NCI-H2029 treated with DMSO at 0.1 percent for 48 hours (cell line): Measurements from ENCODE around the gene SENP7.
"Not testable (repeated sequence)": the region's sequence is repeated elsewhere in the genome, so short reads cannot be mapped to it uniquely, and the experiment has no call there.

ENCODE experiments used
- DNase-seq: peaks from one replicate; lab custom pipeline; 2025; lab: John Stamatoyannopoulos, UW

Gene SENP7

DNA sequence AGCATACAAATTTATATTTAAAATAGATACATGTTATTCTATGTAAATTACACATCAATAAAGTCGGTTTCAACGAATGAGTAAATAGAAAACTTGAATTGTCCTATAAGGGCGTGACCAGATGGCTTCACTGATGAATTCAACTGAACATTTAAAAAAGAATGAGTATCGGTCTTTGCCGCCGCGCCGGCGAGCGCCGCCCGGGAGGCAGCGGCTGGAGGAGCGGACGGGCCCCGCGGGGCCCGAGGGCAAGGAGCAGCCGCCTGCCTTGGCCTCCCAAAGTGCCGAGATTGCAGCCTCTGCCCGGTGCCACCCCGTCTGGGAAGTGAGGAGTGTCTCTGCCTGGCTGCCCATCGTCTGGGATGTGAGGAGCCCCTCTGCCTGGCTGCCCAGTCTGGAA, 74.4 kb downstream of the SENP7 start:
- DNase-seq: not testable (repeated sequence)

- DNase-seq: no peak
These were observed 79.4 kb downstream of the SENP7 start for GRCh38 chr3:101433652-101434051.

DNA sequence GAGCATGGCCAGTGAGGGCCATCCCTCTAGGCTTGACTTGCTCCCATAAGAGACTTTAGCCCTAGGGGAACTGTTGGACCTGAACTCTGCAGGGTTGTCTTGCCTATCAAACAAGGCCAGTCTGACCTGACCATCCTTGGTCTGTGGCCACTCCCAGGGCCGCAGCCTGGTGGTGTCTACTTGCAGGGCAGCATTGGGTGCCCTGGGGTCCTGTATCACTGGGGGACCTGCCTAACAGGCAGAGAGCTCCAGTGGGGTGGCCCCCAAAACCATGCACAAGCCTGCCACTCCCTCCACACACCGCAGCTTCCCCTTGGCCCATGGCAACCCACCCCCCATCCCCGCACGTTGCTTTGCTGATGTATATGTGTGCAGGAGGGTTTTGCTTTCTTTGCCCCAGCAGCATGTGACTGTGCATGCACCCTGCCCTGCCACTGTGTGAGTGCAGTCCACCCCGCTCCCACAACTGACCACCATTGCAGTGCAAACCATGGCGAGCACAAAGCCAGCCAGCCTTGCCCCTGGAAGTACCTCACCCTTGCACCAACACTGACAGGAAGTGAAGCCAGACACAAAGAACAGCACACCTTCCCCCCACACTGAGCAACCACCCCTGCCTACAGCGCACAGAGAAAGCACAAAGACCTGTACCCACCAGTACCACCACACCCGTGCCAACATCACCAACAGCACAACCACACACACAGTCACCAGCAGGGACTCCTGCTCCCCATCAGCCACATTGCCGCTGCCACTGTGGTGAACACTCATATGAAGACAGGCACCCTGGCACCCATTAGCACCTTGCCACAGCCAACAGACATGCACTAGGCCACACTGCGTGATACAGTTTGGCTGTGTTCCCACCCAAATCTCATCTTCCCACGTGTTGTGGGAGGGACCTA, 88.8 kb downstream of the SENP7 start:
- no peak for DNase-seq

- no peak for DNase-seq
These were observed 94.2 kb downstream of the SENP7 start for GRCh38 chr3:101418851-101419250.

GRCh38 chr3:101414121-101414520, 98.9 kb downstream of the SENP7 start:
- DNase-seq: peak; percentile 9

GRCh38 chr3:101413656-101414055, 99.4 kb downstream of the SENP7 start:
- no peak for DNase-seq

DNA sequence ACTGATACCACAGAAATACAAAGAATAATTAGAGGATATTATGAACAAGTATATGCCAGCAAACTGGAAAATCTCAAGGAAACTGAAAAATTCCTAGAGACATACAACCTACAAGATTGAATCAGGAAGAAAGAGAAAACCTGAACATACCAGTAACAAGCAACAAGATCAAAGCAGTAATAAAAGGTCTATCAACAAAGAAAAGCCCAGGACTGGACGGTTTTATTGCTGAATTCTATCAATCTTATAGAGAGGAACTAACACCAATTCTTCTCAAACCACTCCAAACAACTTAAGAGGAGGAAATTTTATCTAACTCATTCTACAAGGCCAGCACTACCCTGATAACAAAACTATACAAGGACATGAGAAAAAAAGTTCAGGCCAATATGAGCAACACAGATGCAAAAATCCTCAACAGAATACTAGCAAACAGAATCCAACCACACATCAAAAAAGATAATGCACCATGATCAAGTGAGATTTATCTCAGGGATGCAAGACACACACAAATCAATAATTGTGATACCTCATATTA, 121.5 kb downstream of the SENP7 start:
- DNase-seq: no peak

GRCh38 chr3:101388706-101389105, 124.3 kb downstream of the SENP7 start:
- no peak for DNase-seq

GRCh38 chr3:101387351-101387750, 125.7 kb downstream of the SENP7 start:
- DNase-seq: no peak

DNA sequence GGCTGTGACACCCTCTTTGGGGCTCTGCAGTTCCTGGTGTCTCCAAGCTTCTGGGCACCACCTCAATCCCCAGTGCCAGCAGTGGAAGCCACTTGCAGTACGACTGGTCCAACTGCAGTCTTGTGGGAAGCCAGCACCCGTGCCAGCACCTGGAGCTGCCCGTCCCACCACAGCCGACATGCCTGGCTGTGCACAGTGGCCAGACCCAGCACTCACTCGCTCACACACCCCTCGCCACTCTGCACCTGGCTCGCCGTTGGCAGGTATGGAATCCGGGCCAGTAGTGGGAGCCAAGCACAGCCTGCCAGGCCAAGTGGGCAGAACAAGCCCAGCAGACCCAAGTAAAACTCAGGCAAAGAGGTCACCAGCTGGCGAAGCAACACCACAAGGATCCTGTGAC, 128.6 kb downstream of the SENP7 start:
- DNase-seq: no peak

DNA sequence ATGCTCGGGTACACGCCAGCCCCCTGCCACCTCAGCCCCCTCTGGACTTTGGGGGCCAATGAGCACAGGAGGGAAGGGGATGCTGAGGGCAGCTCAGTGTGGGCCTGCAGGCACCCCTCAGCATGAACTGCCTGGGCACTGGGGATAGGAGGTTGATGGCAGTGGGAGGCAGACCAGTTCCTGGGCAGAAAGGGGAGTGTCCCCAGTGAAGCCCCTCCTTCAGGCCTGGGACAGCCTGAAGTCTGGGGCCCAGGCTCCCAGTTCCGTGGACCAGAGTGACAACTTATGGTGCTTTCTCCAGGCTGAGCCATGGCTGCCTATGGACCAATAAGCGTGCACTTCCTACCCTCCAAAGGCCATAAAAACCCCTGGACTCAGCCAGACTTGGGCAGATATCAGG, 129.4 kb downstream of the SENP7 start:
- no peak for DNase-seq

GRCh38 chr3:101383156-101383575, 129.8 kb downstream of the SENP7 start:
- DNase-seq: no peak

DNA sequence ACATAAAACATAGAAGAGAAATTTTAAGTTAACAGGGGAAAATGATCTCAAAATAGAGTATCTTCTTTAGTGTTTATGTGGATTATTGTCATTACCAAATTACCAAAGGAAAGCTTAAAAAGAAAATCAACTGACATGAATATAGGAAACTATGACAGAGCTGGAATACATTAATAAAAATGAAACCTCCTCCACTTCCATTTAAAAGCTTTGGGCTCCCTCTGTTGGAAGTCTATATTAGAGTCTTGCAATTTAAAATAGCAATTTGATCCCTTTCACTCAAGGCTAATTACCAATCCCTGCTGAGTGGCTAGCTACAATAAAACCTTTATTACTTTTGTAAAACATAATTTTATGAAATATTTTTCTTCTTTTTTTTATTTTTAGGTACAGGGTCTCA, 131.2 kb downstream of the SENP7 start:
- peak; percentile 28 for DNase-seq

DNA sequence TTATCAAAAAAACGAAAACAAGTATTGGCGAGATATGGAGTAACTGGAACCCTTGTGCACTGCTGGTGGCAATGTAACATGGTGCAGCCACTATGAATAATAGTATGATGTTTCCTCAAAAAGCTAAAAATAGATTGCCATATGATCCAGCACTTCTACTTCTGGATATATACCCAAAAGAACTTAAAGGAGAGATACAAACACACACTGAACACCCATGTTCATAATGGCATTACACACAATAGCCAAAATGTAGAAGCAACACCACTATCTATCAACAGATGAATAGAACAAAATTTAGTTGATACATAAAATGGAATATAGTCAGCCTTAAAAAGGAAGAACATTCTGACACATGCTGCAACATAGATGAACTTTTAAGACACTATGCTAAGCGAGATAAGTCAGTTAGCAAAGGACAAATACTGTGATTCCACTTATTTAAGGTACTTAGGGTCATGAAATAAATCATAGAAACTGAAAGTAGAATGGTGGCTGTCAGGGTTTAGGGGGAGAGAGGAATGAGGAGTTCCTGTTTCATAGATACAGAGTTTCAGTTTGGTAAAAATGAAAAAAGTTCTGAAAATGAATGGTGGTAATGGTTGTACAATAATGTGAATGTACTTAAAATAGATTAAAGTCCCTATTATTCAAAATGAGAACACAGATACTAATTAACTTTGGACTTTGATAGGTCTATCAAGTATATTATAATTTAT, 133.2 kb downstream of the SENP7 start:
- DNase-seq: no peak

GRCh38 chr3:101377796-101378195, 135.2 kb downstream of the SENP7 start:
- no peak for DNase-seq

- DNase-seq: no peak
These were observed 135.8 kb downstream of the SENP7 start for GRCh38 chr3:101377209-101377608.

- no peak for DNase-seq
These were observed 137.4 kb downstream of the SENP7 start for GRCh38 chr3:101375586-101375985.

DNA sequence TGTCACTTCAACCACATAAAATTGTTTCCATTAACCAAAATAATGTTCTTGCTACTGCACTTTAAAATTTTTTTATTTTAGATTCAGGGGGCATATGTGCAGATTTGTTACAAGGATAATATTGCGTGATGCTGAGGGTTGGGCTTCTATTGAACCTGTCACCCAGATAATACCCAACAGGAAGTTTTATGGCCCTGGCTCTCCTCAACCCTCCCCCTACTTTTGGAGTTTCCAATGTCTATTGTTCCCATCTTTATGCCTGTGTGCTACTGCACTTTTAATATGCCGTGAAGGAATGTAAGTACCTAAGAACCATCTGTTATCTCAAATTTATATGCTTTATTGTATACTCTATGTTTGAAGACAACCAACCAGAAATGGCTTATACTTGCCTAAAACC, 150.6 kb downstream of the SENP7 start:
- no peak for DNase-seq

DNA sequence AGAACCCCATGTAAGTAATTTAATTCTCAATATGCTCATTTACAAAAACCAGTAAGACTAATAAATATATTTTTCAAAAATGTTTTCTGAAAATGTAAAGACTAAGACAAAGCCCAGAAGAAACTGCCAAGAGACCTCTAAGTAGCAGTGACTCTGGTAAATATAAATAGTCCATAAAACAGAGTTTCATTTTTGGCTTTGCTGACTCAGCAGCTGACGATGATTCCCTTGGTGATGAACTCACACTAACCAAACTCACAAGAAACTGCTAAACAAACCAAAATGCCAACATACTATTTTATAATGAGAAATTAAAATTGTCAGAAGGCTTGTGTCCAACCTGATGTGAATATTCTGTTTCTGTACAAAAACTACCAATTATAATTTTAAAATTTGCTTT, 161.2 kb downstream of the SENP7 start:
- no peak for DNase-seq

- no peak for DNase-seq
These were observed 172.4 kb downstream of the SENP7 start for GRCh38 chr3:101340591-101340990.

DNA sequence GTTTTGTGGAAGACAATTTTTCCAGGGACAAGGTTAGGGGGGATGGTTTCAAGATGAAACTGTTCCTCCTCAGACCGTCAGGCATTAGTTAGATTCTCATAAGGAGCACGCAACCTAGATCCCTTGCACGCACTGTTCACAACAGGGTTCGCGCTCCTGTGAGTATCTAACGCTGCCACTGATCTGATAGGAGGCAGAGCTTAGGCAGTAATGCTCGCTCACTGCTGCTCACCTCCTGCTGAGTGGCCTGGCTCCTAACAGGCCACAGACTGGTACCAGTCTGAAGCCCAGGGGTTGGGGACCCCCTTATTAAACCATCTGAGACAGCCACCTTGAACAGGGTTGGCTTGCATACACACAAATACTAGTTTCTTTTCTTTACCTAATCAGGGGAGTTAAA, 179.1 kb downstream of the SENP7 start:
- no peak for DNase-seq

DNA sequence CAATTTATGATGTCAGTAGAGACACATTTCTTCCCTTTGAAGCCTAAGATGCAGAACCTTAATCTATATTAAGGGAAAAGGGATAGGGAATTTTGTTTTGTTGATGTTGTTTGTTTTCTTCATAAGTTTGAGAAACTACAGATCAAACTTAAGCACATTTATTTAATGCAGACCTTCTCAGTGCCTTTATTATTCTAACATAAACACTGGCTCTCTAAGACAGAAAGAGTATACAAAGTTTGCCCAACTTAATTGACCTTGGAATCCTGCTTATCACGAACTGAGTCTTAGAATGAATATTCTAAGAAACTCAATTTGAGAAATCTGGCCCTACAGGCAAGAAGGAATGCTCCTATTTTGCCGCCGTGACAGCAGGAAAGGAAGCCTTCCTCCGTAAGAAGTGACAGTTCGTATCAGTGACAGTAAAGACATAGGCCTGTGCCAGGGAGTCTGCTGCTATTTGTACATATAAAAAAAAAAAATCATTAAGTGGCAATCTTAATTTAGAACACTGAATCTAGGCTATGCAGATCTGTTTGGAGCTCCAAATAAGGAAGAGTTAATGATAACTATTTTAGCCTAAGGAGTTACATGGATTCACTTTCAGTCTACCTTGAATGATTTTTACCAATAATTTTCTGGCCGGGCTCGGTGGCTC, 183.9 kb downstream of the SENP7 start:
- no peak for DNase-seq
